Measurements from ENCODE around the gene SARM1.
"Not testable (repeated sequence)": the region's sequence is repeated elsewhere in the genome, so short reads cannot be mapped to it uniquely, and the experiment has no call there.

DNA sequence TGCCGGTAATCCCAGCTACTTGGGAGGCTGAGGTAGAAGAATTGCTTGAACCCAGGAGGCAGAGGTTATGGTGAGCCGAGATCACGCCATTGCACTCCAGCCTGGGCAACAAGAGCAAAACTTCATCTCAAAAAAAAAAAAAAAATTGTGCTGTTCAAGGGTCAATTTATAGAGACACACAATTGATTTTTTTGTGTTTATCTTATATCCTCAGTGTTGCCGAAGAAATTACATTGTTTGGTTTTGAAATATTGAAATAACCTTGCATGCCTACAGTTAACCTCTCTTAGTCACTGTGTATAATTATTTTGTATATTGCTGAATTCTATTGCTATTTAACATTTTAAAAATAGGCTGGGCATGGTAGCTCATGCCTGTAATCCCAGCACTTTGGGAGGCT lies 56.5 kb downstream of the SARM1 start:
- TF ChIP-seq CTCF (IDR thresholded peaks at IDR 0.05); POLR2A (IDR thresholded peaks at IDR 0.05); POLR2AphosphoS5 (IDR thresholded peaks at IDR 0.05; ENCODE audit: insufficient read depth in 1 of 2, low read depth in 1 of 2): not testable (repeated sequence)

Measured in vagina (tissue), 2 donors.